ENCODE data around the gene FSTL4. TPM values are rescaled to one million over a fixed set of nuclear protein-coding genes. Genes with fewer than 3 reads are reported as not detected.

Gene FSTL4
- total RNA-seq, 1 experiment from 2014 or later, result not detected

GRCh38 chr5:133523013-133523658 is 89.2 kb downstream of the FSTL4 start:
- Histone ChIP-seq H3K4me2 (no peak overlapping the region), H3K27ac (no peak overlapping the region), H3K36me3 (ENCODE audit: low read depth) (no peaks in the 10 kb centered on the region), H4K20me1 (ENCODE audit: insufficient read depth) (no peaks in the 10 kb centered on the region), H3F3A (ENCODE audit: insufficient read depth, low read depth) (no peaks in the 10 kb centered on the region), H3K4me1 (replicated peaks; ENCODE audit: insufficient read depth) (no peaks in the 10 kb centered on the region), H3K79me2 (ENCODE audit: low read depth) (no peaks in the 10 kb centered on the region), H3K4me3 (no peak overlapping the region), H2AFZ (no peak overlapping the region), H3K27me3 (ENCODE audit: insufficient read depth, low read depth) (no peaks in the 10 kb centered on the region), H3K9me3 (ENCODE audit: insufficient read depth, low read depth) (no peaks in the 10 kb centered on the region), H3K9me2 (ENCODE audit: insufficient read depth) (no peaks in the 10 kb centered on the region)
- TF ChIP-seq EZH2 (IDR thresholded peaks at IDR 0.05; ENCODE audit: low read depth) (no peak), CTCF (conservative IDR thresholded peaks at IDR 0.05) (no peak)
- ChIA-PET POLR2A (ENCODE audit: unreplicated experiment) (no interaction called here), CTCF (no interaction called here)
- intact Hi-C loops (cut with micrococcal nuclease; ENCODE audit: unreplicated experiment), result no loop called here
- DNase-seq, result no peak
- no TSS peak for BruUV-seq (replicated peaks)

- H3K36me3 ChIP-seq (ENCODE audit: low read depth), result no peaks in the 10 kb centered on the region
- H3K4me2 ChIP-seq, result no peak overlapping the region
- no peak overlapping the region for H3K27ac ChIP-seq
- H3K79me2 ChIP-seq (ENCODE audit: low read depth), result no peaks in the 10 kb centered on the region
- H3K4me3 ChIP-seq, result no peak overlapping the region
- ChIA-PET POLR2A (ENCODE audit: unreplicated experiment) (no interaction called here), CTCF (no interaction called here)
- no peaks in the 10 kb centered on the region for H3K9me3 ChIP-seq (ENCODE audit: insufficient read depth, low read depth)
- BruUV-seq (replicated peaks), result no TSS peak
- intact Hi-C loops (cut with micrococcal nuclease; ENCODE audit: unreplicated experiment), result no loop called here
- no peaks in the 10 kb centered on the region for H4K20me1 ChIP-seq (ENCODE audit: insufficient read depth)
- H3K9me2 ChIP-seq (ENCODE audit: insufficient read depth), result no peaks in the 10 kb centered on the region
- H2AFZ ChIP-seq, result no peak overlapping the region
- no peaks in the 10 kb centered on the region for H3K27me3 ChIP-seq (ENCODE audit: insufficient read depth, low read depth)
- TF ChIP-seq EZH2 (IDR thresholded peaks at IDR 0.05; ENCODE audit: low read depth), result no peak
- TF ChIP-seq CTCF (conservative IDR thresholded peaks at IDR 0.05), result no peak
- H3K4me1 ChIP-seq (replicated peaks; ENCODE audit: insufficient read depth), result no peaks in the 10 kb centered on the region
- H3F3A ChIP-seq (ENCODE audit: insufficient read depth, low read depth), result no peaks in the 10 kb centered on the region
- DNase-seq, result no peak
Observed at GRCh38 chr5:133521801-133522200, 90.5 kb downstream of the FSTL4 start.

GRCh38 chr5:133520991-133521706 is 91.2 kb downstream of the FSTL4 start:
- H3K9me2 ChIP-seq (ENCODE audit: insufficient read depth), result no peaks in the 10 kb centered on the region
- intact Hi-C loops (cut with micrococcal nuclease; ENCODE audit: unreplicated experiment), result no loop called here
- H3K4me2 ChIP-seq, result no peak overlapping the region
- H3K4me3 ChIP-seq, result no peak overlapping the region
- H3K9me3 ChIP-seq (ENCODE audit: insufficient read depth, low read depth), result no peaks in the 10 kb centered on the region
- H3K36me3 ChIP-seq (ENCODE audit: low read depth), result no peaks in the 10 kb centered on the region
- no TSS peak for BruUV-seq (replicated peaks)
- ChIA-PET CTCF (no interaction called here), POLR2A (ENCODE audit: unreplicated experiment) (no interaction called here)
- no peak for DNase-seq
- TF ChIP-seq EZH2 (IDR thresholded peaks at IDR 0.05; ENCODE audit: low read depth) (no peak), CTCF (conservative IDR thresholded peaks at IDR 0.05) (no peak)
- no peak overlapping the region for H2AFZ ChIP-seq
- no peaks in the 10 kb centered on the region for H3K27me3 ChIP-seq (ENCODE audit: insufficient read depth, low read depth)
- H3K79me2 ChIP-seq (ENCODE audit: low read depth), result no peaks in the 10 kb centered on the region
- H4K20me1 ChIP-seq (ENCODE audit: insufficient read depth), result no peaks in the 10 kb centered on the region
- no peak overlapping the region for H3K27ac ChIP-seq
- no peaks in the 10 kb centered on the region for H3K4me1 ChIP-seq (replicated peaks; ENCODE audit: insufficient read depth)
- no peaks in the 10 kb centered on the region for H3F3A ChIP-seq (ENCODE audit: insufficient read depth, low read depth)
